OCI-LY1 (cell line): ENCODE results near the gene CBLL1.

Experiments used
- H2AFZ ChIP-seq: fragments of 200-600 bp; sonication (generic), shearing (Covaris generic); 2 replicates; pipeline ENCODE4 v1.6.0; 2014; ENCODE audit warnings: antibody characterized with exemption, mild to moderate bottlenecking, low read length
- H3F3A ChIP-seq: fragments of 200-600 bp; sonication (generic), shearing (Covaris generic); 2 replicates; pipeline ENCODE4 v1.6.0; 2014; ENCODE audit warnings: mild to moderate bottlenecking, antibody characterized with exemption, low read length, moderate library complexity; ENCODE audit not compliant: insufficient read depth
- H3K27ac ChIP-seq: fragments of 200-600 bp; sonication (generic); 2 replicates; pipeline ENCODE4 v1.5.1; 2014; ENCODE audit warnings: low read length, mixed run types, mild to moderate bottlenecking, low read depth; ENCODE audit not compliant: poor library complexity, severe bottlenecking
- H3K27me3 ChIP-seq: fragments of 200-600 bp; sonication (generic); 2 replicates; pipeline ENCODE4 v1.6.0; 2014; ENCODE audit warnings: antibody characterized with exemption, mild to moderate bottlenecking, low read length, moderate library complexity; ENCODE audit not compliant: insufficient read depth
- H3K36me3 ChIP-seq: fragments of 200-600 bp; sonication (generic); 2 replicates; pipeline ENCODE4 v1.6.1; 2014; ENCODE audit warnings: mild to moderate bottlenecking, antibody characterized with exemption, low read length, moderate library complexity, mixed read lengths; ENCODE audit not compliant: insufficient read depth
- H3K4me1 ChIP-seq: fragments of 200-600 bp; sonication (generic); 2 replicates; pipeline ENCODE4 v1.5.1; 2014; ENCODE audit warnings: mild to moderate bottlenecking, low read length, moderate library complexity; ENCODE audit not compliant: insufficient read depth, severe bottlenecking
- H3K4me2 ChIP-seq: fragments of 200-600 bp; sonication (generic), shearing (Covaris generic); 2 replicates; pipeline ENCODE4 v1.6.1; 2014; ENCODE audit warnings: low read length
- H3K4me3 ChIP-seq: fragments of 200-600 bp; sonication (generic); 2 replicates; pipeline ENCODE4 v1.5.1; 2014; ENCODE audit warnings: low read length, low read depth, mild to moderate bottlenecking, mixed read lengths; ENCODE audit not compliant: poor library complexity, severe bottlenecking
- H3K79me2 ChIP-seq: fragments of 200-600 bp; shearing (Covaris generic); 2 replicates; pipeline ENCODE4 v1.6.1; 2016; ENCODE audit warnings: mixed run types, low read length, mixed read lengths; ENCODE audit not compliant: insufficient read depth
- H3K9ac ChIP-seq: fragments of 200-600 bp; sonication (generic), shearing (Covaris generic); 2 replicates; pipeline ENCODE4 v1.6.1; 2014; ENCODE audit warnings: mild to moderate bottlenecking, low read length, mixed read lengths
- H3K9me2 ChIP-seq: fragments of 200-600 bp; sonication (generic), shearing (Covaris generic); 2 replicates; pipeline ENCODE4 v1.6.1; 2014; ENCODE audit warnings: low read depth, mild to moderate bottlenecking, low read length, mixed read lengths
- H3K9me3 ChIP-seq: fragments of 200-600 bp; shearing (Covaris generic); 2 replicates; pipeline ENCODE4 v1.6.1; 2014; ENCODE audit warnings: low read length, mixed read lengths
- H4K20me1 ChIP-seq: fragments of 200-600 bp; sonication (generic), shearing (Covaris generic); 2 replicates; pipeline ENCODE4 v1.6.0; 2016; ENCODE audit warnings: mild to moderate bottlenecking, low read length; ENCODE audit not compliant: insufficient read depth
- EZH2 ChIP-seq: fragments of 200-600 bp; sonication (generic), shearing (Covaris generic); IDR thresholded peaks from 2 replicates; pipeline ENCODE4 v1.8.0; 2017; ENCODE audit warnings: borderline replicate concordance, mixed run types, mild to moderate bottlenecking, antibody characterized with exemption, low read length, moderate library complexity, mixed read lengths
- TF ChIP-seq, protein P1 (sequence below): fragments of 200-600 bp; sonication (generic), shearing (Covaris generic); IDR thresholded peaks from 2 replicates; pipeline ENCODE4 v1.5.1; 2017; ENCODE audit warnings: mild to moderate bottlenecking, antibody characterized with exemption, low read length, moderate library complexity, mixed read lengths

CBLL1 gene

DNA sequence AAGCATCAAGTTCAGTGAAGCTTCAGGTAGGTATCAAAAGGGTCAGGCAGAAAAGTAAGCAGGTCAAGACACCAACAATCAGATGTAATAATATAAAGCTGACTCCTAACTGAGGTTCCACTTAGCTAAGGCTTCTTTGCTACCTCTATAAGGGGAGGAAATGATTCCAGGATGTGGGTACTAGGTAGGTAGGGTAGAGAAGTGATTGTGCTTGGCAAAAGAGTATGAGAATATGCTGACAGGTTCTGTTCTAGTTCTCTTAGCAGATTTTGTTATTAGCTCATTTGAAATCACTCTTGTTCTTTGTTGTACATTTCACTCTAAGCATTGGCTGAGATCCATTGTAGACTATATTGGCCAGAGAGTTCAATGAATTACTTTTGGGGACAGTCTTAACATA lies 40.7 kb upstream of the CBLL1 start:
- Histone ChIP-seq H3K9me2 (no peaks in the 10 kb centered on the region), H3K27ac (no peak overlapping the region), H3K9ac (no peak overlapping the region), H3K79me2 (no peaks in the 10 kb centered on the region), H3K36me3 (no peaks in the 10 kb centered on the region), H2AFZ (no peak overlapping the region), H3K4me2 (no peak overlapping the region), H4K20me1 (no peaks in the 10 kb centered on the region), H3K9me3 (no peaks in the 10 kb centered on the region), H3K4me1 (no peaks in the 10 kb centered on the region), H3F3A (no peaks in the 10 kb centered on the region), H3K27me3 (no peaks in the 10 kb centered on the region), H3K4me3 (no peak overlapping the region)
- TF ChIP-seq EZH2 = no peak
- TF ChIP-seq, protein P1, sequence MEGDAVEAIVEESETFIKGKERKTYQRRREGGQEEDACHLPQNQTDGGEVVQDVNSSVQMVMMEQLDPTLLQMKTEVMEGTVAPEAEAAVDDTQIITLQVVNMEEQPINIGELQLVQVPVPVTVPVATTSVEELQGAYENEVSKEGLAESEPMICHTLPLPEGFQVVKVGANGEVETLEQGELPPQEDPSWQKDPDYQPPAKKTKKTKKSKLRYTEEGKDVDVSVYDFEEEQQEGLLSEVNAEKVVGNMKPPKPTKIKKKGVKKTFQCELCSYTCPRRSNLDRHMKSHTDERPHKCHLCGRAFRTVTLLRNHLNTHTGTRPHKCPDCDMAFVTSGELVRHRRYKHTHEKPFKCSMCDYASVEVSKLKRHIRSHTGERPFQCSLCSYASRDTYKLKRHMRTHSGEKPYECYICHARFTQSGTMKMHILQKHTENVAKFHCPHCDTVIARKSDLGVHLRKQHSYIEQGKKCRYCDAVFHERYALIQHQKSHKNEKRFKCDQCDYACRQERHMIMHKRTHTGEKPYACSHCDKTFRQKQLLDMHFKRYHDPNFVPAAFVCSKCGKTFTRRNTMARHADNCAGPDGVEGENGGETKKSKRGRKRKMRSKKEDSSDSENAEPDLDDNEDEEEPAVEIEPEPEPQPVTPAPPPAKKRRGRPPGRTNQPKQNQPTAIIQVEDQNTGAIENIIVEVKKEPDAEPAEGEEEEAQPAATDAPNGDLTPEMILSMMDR = no peak

DNA sequence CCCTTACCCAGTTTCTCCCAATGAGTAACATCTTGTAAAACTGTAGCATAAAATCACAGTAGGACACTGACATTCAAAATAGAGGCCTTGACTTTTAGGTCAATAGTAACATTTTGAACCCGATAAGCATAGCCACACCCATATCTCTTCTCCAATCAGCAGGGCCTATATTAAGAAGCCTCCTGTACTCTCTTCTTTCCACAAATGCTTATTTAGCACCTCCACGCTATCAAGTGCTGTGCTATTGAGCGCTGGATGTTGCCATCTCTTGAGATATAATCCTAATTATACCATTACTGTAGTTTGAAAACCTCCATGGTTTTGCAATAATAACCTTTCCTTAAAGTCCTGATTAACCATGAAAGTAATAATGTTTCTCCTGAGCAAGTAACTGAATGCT lies 40.1 kb upstream of the CBLL1 start:
- Histone ChIP-seq H3K9ac (no peak overlapping the region), H3K27me3 (no peaks in the 10 kb centered on the region)
- TF ChIP-seq, protein P1 = no peak
- TF ChIP-seq EZH2 = no peak

GRCh38 chr7:107708956-107709355 lies 35.0 kb upstream of the CBLL1 start:
- no peaks in the 10 kb centered on the region for H4K20me1 ChIP-seq

More for the DNA sequence above, 40.1 kb upstream of the CBLL1 start:
- Histone ChIP-seq H3F3A (no peaks in the 10 kb centered on the region), H2AFZ (no peak overlapping the region), H3K4me1 (no peaks in the 10 kb centered on the region), H3K9me2 (no peaks in the 10 kb centered on the region), H3K4me3 (no peak overlapping the region), H3K9me3 (no peaks in the 10 kb centered on the region), H3K79me2 (no peaks in the 10 kb centered on the region), H3K4me2 (no peak overlapping the region), H3K27ac (no peak overlapping the region), H4K20me1 (no peaks in the 10 kb centered on the region), H3K36me3 (no peaks in the 10 kb centered on the region)

More at GRCh38 chr7:107708956-107709355, 35.0 kb upstream of the CBLL1 start:
- TF ChIP-seq, protein P1 = no peak
- no peak for TF ChIP-seq EZH2
- Histone ChIP-seq H3K27ac (no peak overlapping the region), H3K4me3 (no peak overlapping the region), H3K4me1 (no peaks in the 10 kb centered on the region), H3K9me2 (no peaks in the 10 kb centered on the region), H3F3A (no peaks in the 10 kb centered on the region), H3K79me2 (no peaks in the 10 kb centered on the region), H2AFZ (no peak overlapping the region), H3K9me3 (no peaks in the 10 kb centered on the region), H3K27me3 (no peaks in the 10 kb centered on the region), H3K9ac (no peak overlapping the region), H3K4me2 (no peak overlapping the region), H3K36me3 (no peaks in the 10 kb centered on the region)
